Nephron progenitor cell (in vitro differentiated cells): Measurements from ENCODE around the gene CCDC157.

ENCODE experiments used
- DNase-seq: peaks from one replicate; pipeline ENCODE4 v3.0.0; 2021
- H3K27ac Mint-ChIP-seq: 2 replicates; pipeline ENCODE4 v1.8.0; 2021; ENCODE audit warnings: mild to moderate bottlenecking, moderate library complexity, mixed read lengths
- H3K27me3 Mint-ChIP-seq: 2 replicates; pipeline ENCODE4 v1.8.0; 2021; ENCODE audit warnings: mild to moderate bottlenecking, low read depth, mixed read lengths; ENCODE audit not compliant: poor library complexity
- H3K36me3 Mint-ChIP-seq: 2 replicates; pipeline ENCODE4 v1.8.0; 2021; ENCODE audit warnings: low read depth, mixed read lengths
- H3K4me1 Mint-ChIP-seq: 2 replicates; pipeline ENCODE4 v1.8.0; 2021; ENCODE audit warnings: mixed read lengths
- H3K4me3 Mint-ChIP-seq: 2 replicates; pipeline ENCODE4 v1.8.0; 2021; ENCODE audit warnings: mild to moderate bottlenecking, moderate library complexity, mixed read lengths
- H3K9me3 Mint-ChIP-seq: 2 replicates; pipeline ENCODE4 v1.8.0; 2021; ENCODE audit warnings: mild to moderate bottlenecking, moderate library complexity, mixed read lengths
- TF ChIP-seq, protein P1 (sequence below): fragments of 200-600 bp; sonication (generic); IDR thresholded peaks from 2 replicates; pipeline ENCODE4 v1.5.0; 2021; ENCODE audit warnings: antibody characterized with exemption

CCDC157 gene

GRCh38 chr22:30328466-30329049 lies 28.2 kb upstream of the CCDC157 start:
- TF ChIP-seq, protein P1, sequence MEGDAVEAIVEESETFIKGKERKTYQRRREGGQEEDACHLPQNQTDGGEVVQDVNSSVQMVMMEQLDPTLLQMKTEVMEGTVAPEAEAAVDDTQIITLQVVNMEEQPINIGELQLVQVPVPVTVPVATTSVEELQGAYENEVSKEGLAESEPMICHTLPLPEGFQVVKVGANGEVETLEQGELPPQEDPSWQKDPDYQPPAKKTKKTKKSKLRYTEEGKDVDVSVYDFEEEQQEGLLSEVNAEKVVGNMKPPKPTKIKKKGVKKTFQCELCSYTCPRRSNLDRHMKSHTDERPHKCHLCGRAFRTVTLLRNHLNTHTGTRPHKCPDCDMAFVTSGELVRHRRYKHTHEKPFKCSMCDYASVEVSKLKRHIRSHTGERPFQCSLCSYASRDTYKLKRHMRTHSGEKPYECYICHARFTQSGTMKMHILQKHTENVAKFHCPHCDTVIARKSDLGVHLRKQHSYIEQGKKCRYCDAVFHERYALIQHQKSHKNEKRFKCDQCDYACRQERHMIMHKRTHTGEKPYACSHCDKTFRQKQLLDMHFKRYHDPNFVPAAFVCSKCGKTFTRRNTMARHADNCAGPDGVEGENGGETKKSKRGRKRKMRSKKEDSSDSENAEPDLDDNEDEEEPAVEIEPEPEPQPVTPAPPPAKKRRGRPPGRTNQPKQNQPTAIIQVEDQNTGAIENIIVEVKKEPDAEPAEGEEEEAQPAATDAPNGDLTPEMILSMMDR = no peak
- DNase-seq = no peak
- Mint-ChIP-seq H3K9me3 (no peaks in the 10 kb centered on the region), H3K27ac (peak overlapping the region; percentile 29), H3K27me3 (peaks cover 3% of the 10 kb centered on the region), H3K4me1 (peaks cover 24% of the 10 kb centered on the region), H3K36me3 (peaks cover 20% of the 10 kb centered on the region), H3K4me3 (no peak overlapping the region)

- Mint-ChIP-seq H3K9me3 (no peaks in the 10 kb centered on the region), H3K27ac (peak overlapping the region; percentile 88), H3K36me3 (peaks cover 57% of the 10 kb centered on the region), H3K27me3 (peaks cover 3% of the 10 kb centered on the region), H3K4me3 (no peak overlapping the region), H3K4me1 (peaks cover 2% of the 10 kb centered on the region)
- TF ChIP-seq, protein P1 = no peak
- no peak for DNase-seq
Measured at GRCh38 chr22:30332551-30332950, 24.3 kb upstream of the CCDC157 start.

- peaks cover 3% of the 10 kb centered on the region for H3K27me3 Mint-ChIP-seq
- peaks cover 57% of the 10 kb centered on the region for H3K36me3 Mint-ChIP-seq
- no peaks in the 10 kb centered on the region for H3K4me1 Mint-ChIP-seq
- no peak for DNase-seq
- H3K27ac Mint-ChIP-seq = peak overlapping the region; percentile 88
- TF ChIP-seq, protein P1 = no peak
- no peaks in the 10 kb centered on the region for H3K9me3 Mint-ChIP-seq
- H3K4me3 Mint-ChIP-seq = no peak overlapping the region
Measured at GRCh38 chr22:30332994-30333706, 23.7 kb upstream of the CCDC157 start.

- Mint-ChIP-seq H3K4me1 (no peaks in the 10 kb centered on the region), H3K27me3 (peaks cover 2% of the 10 kb centered on the region), H3K27ac (no peak overlapping the region), H3K9me3 (no peaks in the 10 kb centered on the region), H3K4me3 (no peak overlapping the region), H3K36me3 (peaks cover 61% of the 10 kb centered on the region)
- no peak for DNase-seq
- TF ChIP-seq, protein P1 = no peak
Measured at GRCh38 chr22:30333707-30334087, 23.1 kb upstream of the CCDC157 start.

DNA sequence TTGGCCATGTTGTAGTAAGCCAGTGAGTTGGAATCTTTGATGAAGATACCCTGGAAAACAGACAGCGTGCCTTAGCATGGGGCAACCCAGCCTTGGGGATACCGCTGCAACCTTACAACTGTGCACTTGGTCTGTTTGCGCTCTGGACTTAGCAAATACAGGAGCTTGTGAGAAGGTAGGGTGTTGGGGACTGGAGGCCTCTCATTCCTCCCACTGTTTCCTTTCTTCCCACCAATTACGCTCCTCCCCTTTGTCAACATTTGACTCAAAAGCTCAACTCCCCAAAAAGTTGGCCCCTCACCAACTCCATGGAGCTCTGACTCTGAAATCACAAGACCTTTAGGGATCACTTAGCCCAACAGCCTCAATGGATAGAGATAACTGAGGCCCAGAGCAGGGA lies 22.2 kb upstream of the CCDC157 start:
- Mint-ChIP-seq H3K4me3 (no peak overlapping the region), H3K27ac (no peak overlapping the region), H3K36me3 (peaks cover 70% of the 10 kb centered on the region), H3K4me1 (no peaks in the 10 kb centered on the region), H3K9me3 (no peaks in the 10 kb centered on the region), H3K27me3 (no peaks in the 10 kb centered on the region)
- DNase-seq = no peak
- TF ChIP-seq, protein P1 = no peak

DNA sequence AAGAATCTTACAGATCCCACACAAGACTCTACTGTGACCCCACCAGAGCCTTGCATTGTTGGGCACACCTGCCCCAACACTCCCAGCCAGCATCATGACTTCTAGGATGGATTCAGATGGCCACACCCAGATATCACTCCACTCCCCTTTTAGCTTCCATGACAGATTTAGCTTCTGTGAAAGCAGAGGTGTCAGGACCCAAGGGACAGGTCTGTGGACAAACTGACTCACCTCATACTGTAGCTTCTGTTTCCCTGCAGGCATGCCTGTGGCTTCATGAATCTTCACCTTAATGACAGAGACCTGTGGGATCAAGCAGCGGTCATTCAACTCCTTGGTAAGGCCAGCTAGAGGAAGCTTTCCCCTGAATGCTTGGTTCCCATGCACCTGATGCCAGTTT lies 21.6 kb upstream of the CCDC157 start:
- TF ChIP-seq, protein P1 = no peak
- H3K27me3 Mint-ChIP-seq = no peaks in the 10 kb centered on the region
- H3K36me3 Mint-ChIP-seq = peaks cover 75% of the 10 kb centered on the region
- no peak for DNase-seq
- H3K9me3 Mint-ChIP-seq = no peaks in the 10 kb centered on the region
- no peak overlapping the region for H3K27ac Mint-ChIP-seq
- H3K4me1 Mint-ChIP-seq = no peaks in the 10 kb centered on the region
- H3K4me3 Mint-ChIP-seq = no peak overlapping the region
